Activated naive CD4-positive, alpha-beta T cell treated with anti-CD3 and anti-CD28 coated beads, Interleukin-2, amount 10 ng/mL, durations not matched to agents 7 days and 5 days (primary cell): ENCODE results near the gene RPL13A.
"Not testable (repeated sequence)": the region's sequence is repeated elsewhere in the genome, so short reads cannot be mapped to it uniquely, and the experiment has no call there.

Experiments used
- CTCF ChIA-PET: fragments of 350-600 bp; sonication (Branson Sonifier 250); formaldehyde crosslinking; loops from one replicate; lab custom pipeline; 2021; ENCODE audit warnings: antibody characterized with exemption; lab: Charles Lee
- DNase-seq: peaks from one replicate; pipeline ENCODE4 v3.0.0-alpha.2; 2020
- H3K27ac Mint-ChIP-seq: one replicate; pipeline ENCODE4 v1.8.0; 2021; ENCODE audit warnings: mild to moderate bottlenecking, moderate library complexity, mixed read lengths
- H3K27me3 Mint-ChIP-seq: one replicate; pipeline ENCODE4 v1.8.0; 2021; ENCODE audit warnings: mild to moderate bottlenecking, mixed read lengths
- H3K36me3 Mint-ChIP-seq: one replicate; pipeline ENCODE4 v1.8.0; 2021; ENCODE audit warnings: mixed read lengths
- H3K4me1 Mint-ChIP-seq: one replicate; pipeline ENCODE4 v1.8.0; 2021; ENCODE audit warnings: mixed read lengths
- H3K4me3 Mint-ChIP-seq: one replicate; pipeline ENCODE4 v1.8.0; 2021; ENCODE audit warnings: mild to moderate bottlenecking, moderate library complexity, mixed read lengths
- H3K9me3 Mint-ChIP-seq: one replicate; pipeline ENCODE4 v1.8.0; 2021; ENCODE audit warnings: mixed read lengths

Gene RPL13A

DNA sequence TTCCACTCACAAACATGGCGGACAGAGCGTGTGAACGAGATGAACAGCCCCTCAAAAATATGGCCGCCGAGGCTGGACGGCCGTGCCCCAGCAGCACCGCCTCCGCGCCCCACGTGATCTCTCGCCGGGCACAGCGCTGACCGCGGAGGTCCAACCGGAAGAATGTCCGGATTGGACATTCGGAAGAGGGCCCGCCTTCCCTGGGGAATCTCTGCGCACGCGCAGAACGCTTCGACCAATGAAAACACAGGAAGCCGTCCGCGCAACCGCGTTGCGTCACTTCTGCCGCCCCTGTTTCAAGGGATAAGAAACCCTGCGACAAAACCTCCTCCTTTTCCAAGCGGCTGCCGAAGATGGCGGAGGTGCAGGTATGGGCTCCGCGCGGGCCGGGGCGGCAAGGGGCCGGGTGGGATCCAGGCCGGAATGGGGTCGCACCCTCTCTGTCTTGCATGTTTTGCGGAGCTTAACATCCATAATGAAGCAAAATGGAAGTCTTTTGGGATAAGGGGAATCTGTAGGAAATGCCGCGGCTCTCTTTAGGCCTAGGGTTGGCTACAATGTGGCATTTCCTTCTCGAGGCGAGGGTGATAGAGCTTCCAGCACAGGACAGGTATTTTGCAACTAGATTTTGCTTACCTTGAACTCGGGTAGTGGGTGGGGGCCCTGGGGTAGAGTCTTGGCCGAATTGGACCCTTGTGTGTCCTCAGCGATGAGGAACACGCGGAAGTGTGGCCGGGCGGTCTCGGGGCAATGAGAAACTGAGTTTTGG lies at the start of gene RPL13A:
Gene RPL13A, plus strand, starts transcription at position 332 of the 769 bp plus-strand sequence. Its CDS starts 22 bp downstream, at position 354.
- no peaks in the 10 kb centered on the region for H3K9me3 Mint-ChIP-seq
- peak within 1 kb of the TSS; percentile 97 for H3K27ac Mint-ChIP-seq
- peaks cover 74% of the 10 kb centered on the region for H3K36me3 Mint-ChIP-seq
- CTCF ChIA-PET = interaction anchor here (0.6 to 2.2 kb wide), 3 partner anchors 11 to 165 kb away, joined by 4 to 9 read pairs (median 6); partner anchors contain the start of gene FLT3LG
- peak; percentile 100 for DNase-seq
- H3K4me3 Mint-ChIP-seq = peak within 1 kb of the TSS; percentile 100
- H3K4me1 Mint-ChIP-seq = peaks cover 54% of the 10 kb centered on the region
- peaks cover 8% of the 10 kb centered on the region for H3K27me3 Mint-ChIP-seq

- Mint-ChIP-seq H3K4me3 (no peak overlapping the region), H3K27me3 (peaks cover 100% of the 10 kb centered on the region), H3K27ac (no peak overlapping the region), H3K4me1 (peaks cover 38% of the 10 kb centered on the region), H3K36me3 (no peaks in the 10 kb centered on the region), H3K9me3 (no peaks in the 10 kb centered on the region)
- CTCF ChIA-PET = interaction anchor here (0.6 to 2.1 kb wide), 2 partner anchors 34 to 47 kb away, joined by 3 to 6 read pairs; no protein-coding TSS in a partner anchor
- no peak for DNase-seq
Observed at GRCh38 chr19:49438261-49438660, 49.1 kb upstream of the RPL13A start.

- CTCF ChIA-PET = interaction anchor here (0.5 to 2.1 kb wide), 2 partner anchors 48 to 175 kb away, joined by 5 to 6 read pairs; no protein-coding TSS in a partner anchor
- no peaks in the 10 kb centered on the region for H3K9me3 Mint-ChIP-seq
- H3K27ac Mint-ChIP-seq = no peak overlapping the region
- H3K27me3 Mint-ChIP-seq = peaks cover 92% of the 10 kb centered on the region
- H3K36me3 Mint-ChIP-seq = peaks cover 1% of the 10 kb centered on the region
- DNase-seq = no peak
- H3K4me1 Mint-ChIP-seq = peaks cover 47% of the 10 kb centered on the region
- H3K4me3 Mint-ChIP-seq = no peak overlapping the region
Observed at GRCh38 chr19:49439836-49440235, 47.6 kb upstream of the RPL13A start.

DNA sequence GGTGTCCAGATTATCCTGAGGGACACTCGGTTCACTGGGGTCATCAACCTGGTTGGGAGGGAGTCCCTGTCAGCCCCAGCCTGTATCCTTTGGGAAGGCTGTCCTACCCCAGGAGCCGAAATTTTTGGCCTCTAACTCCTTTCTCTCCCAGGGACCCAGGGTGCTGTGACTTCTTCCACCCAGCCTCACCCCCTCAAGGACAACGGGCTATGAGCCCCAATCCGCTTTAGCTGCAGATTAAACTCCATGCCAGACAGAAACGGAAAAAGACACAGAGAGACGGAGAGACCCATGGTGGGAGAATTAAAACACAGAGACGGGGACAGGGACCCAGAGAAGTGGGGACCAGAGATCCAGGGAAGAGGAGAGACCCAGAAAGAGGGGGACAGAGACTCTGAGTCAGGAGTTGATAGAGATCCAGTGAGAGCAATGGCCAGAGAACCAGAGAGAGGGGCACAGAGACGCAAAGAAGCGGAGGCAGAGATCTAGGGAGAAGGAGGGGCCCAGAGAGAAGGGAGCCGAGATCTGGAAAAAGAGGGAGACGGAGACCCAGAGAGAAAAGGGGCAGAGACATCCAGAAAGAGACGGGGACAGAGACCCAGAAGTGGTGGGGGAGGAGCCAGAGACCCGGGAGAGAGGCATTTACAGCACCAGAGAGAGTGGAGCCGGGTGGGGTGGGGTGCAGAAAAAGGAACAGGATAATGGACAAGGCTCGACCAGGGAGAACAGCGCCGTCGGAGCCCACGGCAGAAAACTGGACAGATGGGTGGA lies 46.8 kb upstream of the RPL13A start:
- no peak for DNase-seq
- Mint-ChIP-seq H3K27me3 (peaks cover 84% of the 10 kb centered on the region), H3K4me1 (peaks cover 50% of the 10 kb centered on the region), H3K4me3 (peak overlapping the region; percentile 42), H3K27ac (no peak overlapping the region), H3K9me3 (no peaks in the 10 kb centered on the region), H3K36me3 (peaks cover 4% of the 10 kb centered on the region)
- CTCF ChIA-PET = interaction anchor here (0.5 to 2.0 kb wide), 2 partner anchors 20 to 49 kb away, joined by 3 to 13 read pairs; no protein-coding TSS in a partner anchor

- CTCF ChIA-PET = interaction anchor here (0.5 to 2.0 kb wide), 5 partner anchors 11 to 49 kb away, joined by 3 to 13 read pairs (median 4); partner anchors contain the start of gene PIH1D1
- Mint-ChIP-seq H3K27me3 (peaks cover 76% of the 10 kb centered on the region), H3K36me3 (peaks cover 8% of the 10 kb centered on the region), H3K4me1 (peaks cover 49% of the 10 kb centered on the region), H3K4me3 (peak within 1 kb of the TSS; percentile 81), H3K9me3 (no peaks in the 10 kb centered on the region), H3K27ac (no peak within 1 kb of the TSS)
- DNase-seq = peak; percentile 68
Observed at GRCh38 chr19:49441210-49441959, 46.0 kb upstream of the RPL13A start, which contains the start of gene SLC17A7. Gene SLC17A7, minus strand, starts transcription at chr19:49441527. Its CDS starts 148 bp downstream, at chr19:49441379.

- Mint-ChIP-seq H3K36me3 (peaks cover 14% of the 10 kb centered on the region), H3K9me3 (no peaks in the 10 kb centered on the region), H3K4me3 (peak overlapping the region; percentile 81), H3K27ac (no peak overlapping the region), H3K27me3 (peaks cover 71% of the 10 kb centered on the region), H3K4me1 (peaks cover 51% of the 10 kb centered on the region)
- DNase-seq = no peak
- CTCF ChIA-PET = interaction anchor here (1.6 to 2.0 kb wide), 4 partner anchors 10 to 50 kb away, joined by 4 to 13 read pairs (median 5); partner anchors contain the start of gene PIH1D1
Observed at GRCh38 chr19:49441960-49442350, 45.5 kb upstream of the RPL13A start.

- DNase-seq = peak; percentile 52
- Mint-ChIP-seq H3K4me3 (peak overlapping the region; percentile 81), H3K27ac (no peak overlapping the region), H3K9me3 (no peaks in the 10 kb centered on the region), H3K27me3 (peaks cover 67% of the 10 kb centered on the region), H3K4me1 (peaks cover 54% of the 10 kb centered on the region), H3K36me3 (peaks cover 17% of the 10 kb centered on the region)
- CTCF ChIA-PET = interaction anchor here (1.0 to 2.0 kb wide), 5 partner anchors 10 to 79 kb away, joined by 3 to 13 read pairs (median 4); partner anchors contain the start of genes DKKL1 and PIH1D1
Observed at GRCh38 chr19:49442354-49442753, 45.1 kb upstream of the RPL13A start.

- Mint-ChIP-seq H3K27me3 (peaks cover 62% of the 10 kb centered on the region), H3K36me3 (peaks cover 22% of the 10 kb centered on the region), H3K9me3 (no peaks in the 10 kb centered on the region), H3K4me1 (peaks cover 59% of the 10 kb centered on the region), H3K4me3 (peak overlapping the region; percentile 81), H3K27ac (peak overlapping the region; percentile 81)
- CTCF ChIA-PET = interaction anchor here (0.6 to 2.0 kb wide), 7 partner anchors 9 to 80 kb away, joined by 3 to 13 read pairs (median 4); partner anchors contain the start of genes DKKL1, GFY and PIH1D1
- DNase-seq = peak; percentile 86
Observed at GRCh38 chr19:49442771-49443365, 44.5 kb upstream of the RPL13A start.

GRCh38 chr19:49443366-49444099 lies 43.9 kb upstream of the RPL13A start:
- peaks cover 55% of the 10 kb centered on the region for H3K27me3 Mint-ChIP-seq
- CTCF ChIA-PET = interaction anchor here (0.6 to 2.6 kb wide), 8 partner anchors 8 to 80 kb away, joined by 3 to 14 read pairs (median 4); partner anchors contain the start of genes DKKL1, GFY and PIH1D1
- H3K9me3 Mint-ChIP-seq = no peaks in the 10 kb centered on the region
- H3K36me3 Mint-ChIP-seq = peaks cover 27% of the 10 kb centered on the region
- DNase-seq = peak; percentile 95
- H3K4me3 Mint-ChIP-seq = peak overlapping the region; percentile 81
- H3K27ac Mint-ChIP-seq = peak overlapping the region; percentile 81
- peaks cover 64% of the 10 kb centered on the region for H3K4me1 Mint-ChIP-seq

GRCh38 chr19:49444100-49444700 lies 43.2 kb upstream of the RPL13A start:
- Mint-ChIP-seq H3K4me3 (peak overlapping the region; percentile 81), H3K36me3 (peaks cover 33% of the 10 kb centered on the region), H3K27ac (peak overlapping the region; percentile 81), H3K27me3 (peaks cover 48% of the 10 kb centered on the region), H3K4me1 (peaks cover 69% of the 10 kb centered on the region)
- not testable (repeated sequence) for H3K9me3 Mint-ChIP-seq, DNase-seq
- CTCF ChIA-PET = interaction anchor here (1.1 to 2.6 kb wide), 3 partner anchors 26 to 53 kb away, joined by 4 to 14 read pairs (median 7); no protein-coding TSS in a partner anchor

- Mint-ChIP-seq H3K36me3 (peaks cover 48% of the 10 kb centered on the region), H3K4me1 (peaks cover 79% of the 10 kb centered on the region), H3K4me3 (no peak overlapping the region), H3K9me3 (no peaks in the 10 kb centered on the region), H3K27ac (no peak overlapping the region), H3K27me3 (peaks cover 30% of the 10 kb centered on the region)
- no peak for DNase-seq
- CTCF ChIA-PET = interaction anchor here (1.0 to 2.6 kb wide), 4 partner anchors 24 to 124 kb away, joined by 3 to 14 read pairs (median 6); partner anchors contain the start of gene FLT3LG
Observed at GRCh38 chr19:49445997-49446396, 41.4 kb upstream of the RPL13A start.
